Measurements from ENCODE around the gene BAHCC1.

Gene BAHCC1

DNA sequence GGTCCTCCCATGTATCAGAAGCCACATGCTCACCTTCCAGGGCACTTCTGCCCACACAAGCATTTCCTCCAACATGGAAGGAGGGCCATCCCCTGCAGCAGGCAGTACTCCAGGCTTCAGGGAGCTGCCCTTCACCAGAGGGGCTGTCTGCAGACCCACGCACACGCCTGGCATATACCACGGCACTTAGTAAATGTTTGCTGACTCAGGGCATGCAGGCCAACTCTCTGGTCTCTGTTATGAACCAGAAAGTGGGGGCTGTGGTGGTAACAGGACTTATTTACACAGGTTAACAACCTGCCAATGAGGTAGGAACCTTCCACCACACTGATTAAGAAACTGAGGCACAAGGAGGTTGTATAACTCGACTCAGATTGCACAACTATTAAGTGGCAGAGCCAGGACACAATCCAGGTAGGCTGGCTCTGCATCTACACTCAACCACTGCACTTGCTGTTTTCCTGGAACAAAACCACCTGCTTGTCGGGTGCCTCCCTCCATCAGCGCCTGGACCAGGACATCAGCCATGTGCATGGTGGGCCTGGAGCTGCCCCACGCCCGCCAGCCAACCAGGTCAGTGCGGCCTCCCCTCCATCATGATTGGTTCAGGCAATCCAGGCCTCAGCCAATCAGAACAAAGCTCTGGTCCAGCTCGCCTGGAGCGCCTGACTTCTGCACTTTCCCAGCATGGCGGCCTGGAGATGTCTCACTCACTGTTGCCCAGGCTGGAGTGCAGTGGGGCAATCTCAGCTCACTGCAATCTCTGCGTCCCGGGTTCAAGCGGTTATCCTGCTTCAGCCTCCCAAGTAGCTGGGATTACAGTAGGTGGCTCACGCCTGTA lies 98.2 kb downstream of the BAHCC1 start:
- no peak for DNase-seq (ENCODE audit: low read depth in 2 of 2)

DNA sequence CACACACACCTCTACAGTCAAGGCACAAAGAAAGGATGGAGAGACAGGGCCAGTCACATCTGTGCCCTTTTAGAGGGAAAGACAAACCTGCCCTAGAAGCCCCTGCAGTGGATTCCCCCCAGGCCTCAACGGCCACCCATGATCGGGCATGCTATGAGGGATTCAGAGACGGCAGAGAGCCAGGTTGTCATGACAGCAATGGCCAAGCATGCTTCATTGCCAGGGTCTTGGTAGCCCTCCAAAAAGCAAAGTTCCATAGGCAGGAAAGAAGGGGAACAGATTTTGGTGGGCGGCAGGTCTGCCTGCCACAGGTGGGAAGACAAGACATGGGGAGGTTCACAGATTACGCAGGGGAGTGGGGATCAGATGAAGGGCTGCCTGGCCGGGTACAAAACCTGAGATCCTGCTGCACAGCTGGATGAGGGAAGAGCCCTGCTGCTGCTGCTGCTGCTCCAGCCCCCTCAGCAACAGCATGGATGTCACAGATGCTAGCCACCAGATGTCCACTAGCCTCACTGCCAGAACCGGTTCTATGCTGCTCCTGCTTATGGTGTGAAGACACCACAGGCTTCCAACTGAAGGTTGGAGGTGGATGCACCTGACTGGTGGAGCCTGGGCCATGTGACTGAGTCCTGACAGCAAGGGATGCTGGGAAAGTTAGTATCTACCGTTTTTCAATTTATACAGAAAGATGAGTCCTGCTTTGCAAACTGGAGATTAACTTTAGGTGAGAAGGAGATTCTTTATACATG lies 99.5 kb downstream of the BAHCC1 start:
- no peak for DNase-seq (ENCODE audit: low read depth in 2 of 2)

DNA sequence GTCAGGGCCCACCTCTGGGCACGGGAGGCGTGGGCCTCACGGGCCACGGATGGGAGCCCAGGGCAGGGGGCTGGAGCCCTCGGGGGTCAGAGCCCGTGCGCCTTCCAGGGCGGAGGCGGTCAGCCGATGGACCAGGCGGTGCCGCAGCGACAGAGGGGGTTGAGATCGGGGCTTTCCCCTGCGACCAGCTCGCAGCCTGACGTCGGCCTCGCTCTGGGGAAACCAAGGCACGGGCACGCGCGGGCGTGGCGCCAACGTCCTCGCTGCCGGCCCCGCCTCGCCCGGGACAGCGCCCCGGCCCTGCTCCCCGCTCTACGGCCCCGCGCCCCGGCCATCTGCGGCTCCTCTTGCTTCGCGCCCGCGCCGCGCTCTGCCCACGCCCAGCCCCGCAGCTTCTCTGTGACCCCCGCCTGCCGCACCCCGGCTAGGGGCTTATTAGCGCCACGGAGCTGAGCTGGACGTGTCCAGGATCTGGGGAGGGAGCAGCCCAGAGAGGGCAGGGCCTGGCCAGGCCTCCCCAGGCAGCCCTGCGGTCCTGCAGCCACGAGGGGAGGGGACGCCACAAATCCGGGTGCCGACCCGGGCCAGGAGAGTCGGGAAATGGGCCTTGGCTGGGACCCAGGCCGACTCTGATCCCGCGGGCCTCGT lies 103.8 kb downstream of the BAHCC1 start:
- DNase-seq (ENCODE audit: low read depth in 2 of 2) = no peak

DNA sequence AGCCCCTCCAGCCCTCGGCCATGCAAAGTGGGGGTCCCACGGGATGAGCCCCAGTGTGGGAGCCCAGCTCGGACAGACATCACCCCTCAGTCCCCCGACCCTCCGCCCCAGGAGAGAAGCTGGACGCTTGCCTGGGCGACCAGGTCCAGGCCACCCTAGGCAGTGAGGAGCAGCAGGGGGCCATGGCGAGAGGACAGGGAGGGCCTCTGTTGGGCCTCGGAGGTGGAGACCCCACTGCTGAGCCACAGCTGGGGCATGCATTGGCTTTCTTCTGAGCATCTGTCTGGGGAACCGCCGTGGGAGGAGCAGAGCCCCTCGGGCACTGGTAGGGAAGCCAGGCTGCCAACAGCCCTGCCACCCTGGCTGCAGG lies 104.3 kb downstream of the BAHCC1 start:
- DNase-seq (ENCODE audit: low read depth in 2 of 2) = no peak

DNA sequence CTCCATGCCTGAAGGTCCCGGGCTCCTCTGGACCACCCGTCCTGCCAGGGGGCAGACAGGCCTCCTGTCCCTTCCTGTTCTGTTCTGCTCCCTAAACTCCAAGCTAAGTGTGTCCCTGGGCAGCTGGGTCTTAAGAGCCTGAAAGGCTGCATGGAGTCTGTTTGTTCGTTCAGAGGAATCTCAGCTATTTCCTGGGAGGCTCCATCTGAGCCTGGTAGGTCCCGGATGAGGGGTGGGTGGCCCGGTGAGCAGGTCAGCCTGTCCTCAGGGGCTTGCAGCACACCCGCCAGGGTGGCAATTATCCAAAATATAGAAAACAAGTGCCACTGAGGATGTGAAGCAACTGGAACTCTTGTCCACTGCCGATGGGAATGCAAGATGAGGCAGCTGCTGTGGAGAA lies 104.8 kb downstream of the BAHCC1 start:
- DNase-seq (ENCODE audit: low read depth in 2 of 2) = no peak

DNA sequence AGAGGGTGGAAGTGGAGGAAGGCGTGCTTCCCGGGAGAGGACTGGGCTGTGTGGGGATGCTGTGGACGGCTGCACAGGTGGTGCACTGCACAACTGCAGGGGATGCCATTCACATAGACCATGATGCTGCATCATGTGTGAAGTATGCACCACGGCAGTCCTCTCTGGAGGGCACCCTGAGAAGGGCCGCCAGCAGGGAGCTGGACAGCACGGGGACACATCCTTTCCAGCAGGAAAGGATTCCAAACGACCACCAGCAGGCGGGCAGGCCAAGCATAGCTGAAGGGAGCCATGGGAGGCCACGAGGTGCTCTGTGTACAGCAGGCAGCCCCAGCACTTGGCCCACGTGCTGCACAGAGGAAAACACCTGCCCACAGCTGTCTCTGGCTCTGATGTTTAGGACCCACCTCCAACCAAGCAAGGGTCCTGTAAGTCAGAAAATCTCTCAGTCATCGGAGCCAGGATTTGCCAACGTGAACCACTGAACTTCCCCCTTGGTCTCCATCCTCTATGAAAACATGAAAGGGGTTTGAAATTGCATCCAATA lies 107.3 kb downstream of the BAHCC1 start:
- no peak for DNase-seq (ENCODE audit: low read depth in 2 of 2)

DNA sequence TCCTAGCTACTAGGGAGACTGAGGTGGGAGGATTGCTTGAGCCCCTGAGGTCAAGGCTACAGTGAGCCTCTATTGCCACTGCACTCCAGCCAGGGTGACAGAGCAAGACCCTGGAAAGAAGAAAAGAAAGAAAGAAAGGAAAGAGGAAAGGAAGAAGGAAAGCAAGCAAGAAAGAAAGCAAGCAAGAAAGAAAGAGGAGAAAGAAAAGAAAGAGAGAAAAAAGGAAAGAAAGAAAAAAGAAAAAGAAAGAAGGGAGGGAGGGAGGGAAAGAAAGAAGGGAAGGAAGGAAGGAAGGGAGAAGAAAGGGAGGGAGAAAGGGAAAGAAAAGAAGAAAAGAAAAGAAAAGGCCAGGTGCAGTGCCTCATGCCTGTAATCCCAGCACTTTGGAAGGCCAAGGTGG lies 108.4 kb downstream of the BAHCC1 start:
- no peak for DNase-seq (ENCODE audit: low read depth in 2 of 2)

DNA sequence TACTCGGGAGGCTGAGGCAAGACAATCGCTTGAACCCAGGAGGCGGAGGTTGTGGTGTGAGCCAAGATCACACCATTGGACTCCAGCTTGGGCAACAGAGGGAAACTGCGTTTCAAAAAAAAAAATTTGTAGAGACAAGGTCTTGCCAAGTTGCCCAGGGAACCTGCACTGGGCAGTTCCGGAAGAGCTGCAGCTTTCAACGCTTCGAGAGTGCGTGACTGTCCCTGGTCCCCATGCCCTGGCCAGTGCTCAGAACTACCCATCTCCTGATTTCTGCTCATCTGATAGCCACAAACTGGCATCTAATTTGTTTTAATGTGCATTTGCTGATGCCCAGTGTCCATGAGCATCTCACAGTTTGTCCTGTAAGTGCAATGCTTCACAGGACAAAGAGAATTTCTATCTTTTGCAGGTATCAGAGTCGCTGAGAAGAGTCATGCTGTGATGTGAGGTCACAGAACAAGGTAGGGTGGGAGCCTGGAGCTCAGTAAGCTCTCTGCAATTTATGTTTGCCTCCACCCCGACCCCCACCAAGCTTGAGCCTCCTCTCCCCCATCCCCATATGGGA lies 113.5 kb downstream of the BAHCC1 start:
- DNase-seq (ENCODE audit: low read depth in 2 of 2) = no peak

DNA sequence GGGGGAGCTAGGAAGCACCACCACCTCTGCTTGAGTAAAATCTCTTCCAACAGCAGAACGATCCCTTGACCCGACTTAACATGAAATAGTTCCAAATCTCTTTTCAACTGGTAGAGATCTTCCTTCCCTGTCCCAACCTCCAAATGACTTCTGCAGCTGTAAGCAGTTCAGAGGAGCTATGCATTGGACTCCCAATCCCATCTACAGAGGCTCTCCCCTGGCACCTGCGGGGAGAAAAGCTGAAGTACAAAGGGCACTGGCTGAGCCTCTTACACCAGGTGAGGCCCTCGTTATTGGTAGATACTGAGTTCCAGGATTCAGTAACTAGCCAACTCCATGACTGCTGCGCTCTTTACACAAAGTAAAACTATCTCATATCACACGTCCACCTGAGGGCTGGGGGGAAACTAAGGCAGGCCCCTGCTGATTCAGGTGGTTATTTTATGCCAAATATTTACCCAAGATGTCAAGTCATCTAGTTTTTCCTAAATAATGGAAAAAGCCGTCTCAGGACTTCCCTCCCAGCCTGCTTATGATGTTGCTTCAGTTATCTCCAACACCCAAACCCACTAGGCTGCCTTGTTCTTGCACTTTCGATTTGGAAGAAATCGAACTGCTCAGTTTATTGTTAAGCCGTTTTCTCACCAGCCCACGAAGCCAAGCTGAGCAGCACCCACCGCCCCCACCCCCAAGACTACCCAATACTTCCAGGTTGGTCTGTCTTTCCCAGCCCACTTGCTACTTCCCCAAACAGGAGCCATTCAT lies 114.1 kb downstream of the BAHCC1 start:
- no peak for DNase-seq (ENCODE audit: low read depth in 2 of 2)

DNA sequence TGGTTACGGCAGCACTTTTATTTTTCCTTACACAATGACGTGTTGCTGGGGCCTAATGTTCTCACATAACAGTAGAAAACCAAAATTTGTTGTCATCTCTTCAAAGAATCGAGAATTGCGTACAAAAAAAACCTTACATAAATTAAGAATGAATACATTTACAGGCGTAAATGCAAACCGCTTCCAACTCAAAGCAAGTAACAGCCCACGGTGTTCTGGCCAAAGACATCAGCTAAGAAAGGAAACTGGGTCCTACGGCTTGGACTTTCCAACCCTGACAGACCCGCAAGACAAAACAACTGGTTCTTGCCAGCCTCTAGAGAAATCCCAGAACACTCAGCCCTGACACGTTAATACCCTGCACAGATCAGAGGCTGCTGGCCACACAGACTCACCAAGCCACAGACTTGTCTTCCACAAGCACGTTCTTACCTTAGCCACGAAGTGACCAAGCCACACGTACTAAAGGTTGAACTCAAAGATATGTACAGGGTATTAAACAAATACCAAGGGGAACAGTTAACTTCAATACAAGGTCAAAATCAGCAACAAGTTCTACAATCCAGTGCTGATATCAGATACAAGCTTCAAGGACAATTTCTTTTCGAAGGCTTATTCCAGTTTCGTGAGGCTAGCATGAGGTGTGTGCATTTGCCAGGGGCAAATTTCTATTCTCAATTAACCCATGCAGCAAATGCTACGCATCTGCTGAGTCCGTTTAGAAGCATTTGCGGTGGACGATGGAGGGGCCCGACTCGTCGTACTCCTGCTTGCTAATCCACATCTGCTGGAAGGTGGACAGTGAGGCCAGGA lies 114.9 kb downstream of the BAHCC1 start:
- no peak for DNase-seq (ENCODE audit: low read depth in 2 of 2)

DNA sequence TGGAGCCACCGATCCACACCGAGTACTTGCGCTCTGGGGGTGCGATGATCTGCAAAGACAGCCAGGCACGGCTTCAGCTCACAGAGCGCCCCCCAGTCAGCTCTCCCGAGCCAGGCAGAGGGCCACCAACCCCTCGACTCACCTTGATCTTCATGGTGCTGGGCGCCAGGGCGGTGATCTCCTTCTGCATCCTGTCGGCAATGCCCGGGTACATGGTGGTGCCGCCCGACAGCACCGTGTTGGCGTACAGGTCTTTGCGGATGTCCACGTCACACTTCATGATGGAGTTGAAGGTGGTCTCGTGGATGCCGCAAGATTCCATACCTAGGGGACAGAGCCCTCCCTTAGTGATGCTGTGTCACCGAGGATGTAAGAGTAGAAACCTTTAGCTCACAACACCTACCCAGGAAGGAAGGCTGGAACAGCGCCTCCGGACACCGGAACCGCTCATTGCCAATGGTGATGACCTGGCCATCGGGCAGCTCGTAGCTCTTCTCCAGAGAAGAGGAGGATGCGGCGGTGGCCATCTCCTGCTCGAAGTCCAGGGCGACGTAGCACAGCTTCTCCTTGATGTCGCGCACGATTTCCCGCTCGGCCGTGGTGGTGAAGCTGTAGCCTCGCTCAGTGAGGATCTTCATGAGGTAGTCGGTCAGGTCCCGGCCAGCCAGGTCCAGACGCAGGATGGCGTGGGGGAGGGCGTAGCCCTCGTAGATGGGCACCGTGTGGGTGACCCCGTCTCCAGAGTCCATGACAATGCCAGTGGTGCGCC lies 115.7 kb downstream of the BAHCC1 start:
- no peak for DNase-seq (ENCODE audit: low read depth in 2 of 2)

DNA sequence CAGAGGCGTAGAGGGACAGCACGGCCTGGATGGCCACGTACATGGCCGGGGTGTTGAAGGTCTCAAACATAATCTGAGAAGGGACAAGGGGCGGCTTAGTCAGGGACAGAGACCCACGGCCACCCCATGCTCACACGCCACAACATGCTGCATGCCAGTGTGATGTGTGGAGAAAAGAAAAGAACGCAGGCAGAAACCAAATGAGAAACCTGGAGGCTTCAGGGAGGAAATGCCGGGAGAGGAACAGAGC lies 116.2 kb downstream of the BAHCC1 start:
- no peak for DNase-seq (ENCODE audit: low read depth in 2 of 2)

DNA sequence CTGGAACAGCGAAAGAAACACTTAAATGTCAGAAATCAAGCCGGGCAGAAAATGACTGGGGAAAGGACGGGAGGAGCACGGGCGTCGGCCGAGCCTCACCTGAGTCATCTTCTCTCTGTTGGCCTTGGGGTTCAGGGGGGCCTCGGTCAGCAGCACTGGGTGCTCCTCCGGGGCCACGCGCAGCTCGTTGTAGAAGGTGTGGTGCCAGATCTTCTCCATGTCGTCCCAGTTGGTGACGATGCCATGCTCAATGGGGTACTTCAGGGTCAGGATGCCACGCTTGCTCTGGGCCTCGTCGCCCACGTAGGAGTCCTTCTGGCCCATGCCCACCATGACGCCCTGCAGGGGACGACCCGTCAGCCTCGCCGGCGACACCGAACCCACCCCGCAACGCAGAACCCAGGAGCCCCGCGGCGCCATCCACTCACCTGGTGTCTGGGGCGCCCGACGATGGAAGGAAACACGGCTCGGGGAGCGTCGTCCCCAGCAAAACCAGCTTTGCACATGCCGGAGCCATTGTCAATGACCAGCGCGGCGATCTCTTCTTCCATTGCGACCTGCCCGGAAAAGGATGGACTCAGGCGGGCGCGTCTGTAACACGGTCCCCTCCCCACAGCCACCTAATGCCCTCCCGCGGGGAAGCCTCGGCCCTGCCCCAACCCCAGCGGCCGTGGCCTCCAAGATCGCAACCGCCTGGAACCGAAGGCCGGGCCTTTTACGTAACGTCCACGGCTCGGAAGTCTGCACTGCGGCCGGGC lies 116.7 kb downstream of the BAHCC1 start:
- no peak for DNase-seq (ENCODE audit: low read depth in 2 of 2)

DNA sequence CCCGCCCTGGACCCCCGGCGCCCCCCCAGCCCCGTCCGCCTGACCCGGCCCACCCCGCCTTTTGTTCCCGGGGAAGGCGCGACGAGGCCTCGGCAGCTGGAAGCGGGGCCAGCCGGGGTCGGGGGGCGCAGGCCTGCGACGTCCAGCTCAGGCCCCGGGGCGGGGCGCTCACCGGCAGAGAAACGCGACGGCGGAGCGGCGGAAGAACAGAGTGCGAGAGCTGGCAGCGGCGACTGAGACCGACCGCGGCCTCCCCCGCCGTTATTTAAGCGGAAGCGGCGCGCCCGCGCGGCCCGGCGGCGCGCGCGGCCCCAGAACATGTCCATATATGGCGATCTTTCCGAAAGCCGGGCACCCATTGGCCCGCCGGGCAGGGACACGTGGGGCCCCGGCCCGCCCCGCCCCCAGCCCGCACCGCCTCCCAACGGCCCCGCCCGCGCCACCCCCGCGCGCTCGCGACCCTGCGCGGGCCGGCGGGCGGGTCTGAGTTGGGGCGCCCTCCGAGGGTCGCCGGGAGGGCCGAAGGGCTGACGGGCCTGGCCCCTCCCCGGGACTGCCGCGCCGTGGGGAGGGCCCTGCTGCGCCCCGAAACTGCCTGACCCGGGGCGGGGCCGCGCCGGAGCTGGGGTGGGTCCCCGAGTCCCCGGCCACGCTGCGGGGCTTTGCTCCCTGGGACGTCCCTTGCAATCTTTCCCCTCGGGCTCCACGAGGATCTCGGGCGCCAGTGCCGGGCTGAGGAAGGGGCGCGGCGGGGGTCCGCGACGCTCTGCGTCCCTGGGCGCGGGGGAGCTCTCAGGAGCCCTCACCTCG lies 117.5 kb downstream of the BAHCC1 start, which contains the start of gene ACTG1:
Gene ACTG1, minus strand, starts transcription at position 238 of the 810 bp plus-strand sequence. CDS start 445 bp downstream, outside the sequence.
- DNase-seq (ENCODE audit: low read depth in 2 of 2) = peak; percentile 89 to 90

DNA sequence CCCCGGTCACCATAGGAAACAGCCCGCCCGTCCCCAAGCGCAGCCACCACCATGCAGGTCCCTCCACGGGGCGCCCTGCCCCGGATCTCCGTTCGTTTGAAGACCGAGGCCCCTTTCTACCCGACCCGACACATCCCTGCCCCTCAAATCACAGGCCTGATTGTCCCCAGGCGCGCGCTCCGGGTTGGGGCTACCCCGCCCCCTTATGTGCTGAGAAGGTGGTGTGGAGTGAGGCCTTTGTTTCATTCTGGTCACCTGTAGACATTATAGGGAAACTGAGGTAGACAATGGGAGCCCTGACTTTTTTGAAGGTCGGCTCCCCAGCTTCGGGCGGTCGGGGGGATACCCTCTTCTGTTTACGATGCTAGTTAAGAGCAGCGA lies 118.1 kb downstream of the BAHCC1 start:
- DNase-seq (ENCODE audit: low read depth in 2 of 2) = no peak

DNA sequence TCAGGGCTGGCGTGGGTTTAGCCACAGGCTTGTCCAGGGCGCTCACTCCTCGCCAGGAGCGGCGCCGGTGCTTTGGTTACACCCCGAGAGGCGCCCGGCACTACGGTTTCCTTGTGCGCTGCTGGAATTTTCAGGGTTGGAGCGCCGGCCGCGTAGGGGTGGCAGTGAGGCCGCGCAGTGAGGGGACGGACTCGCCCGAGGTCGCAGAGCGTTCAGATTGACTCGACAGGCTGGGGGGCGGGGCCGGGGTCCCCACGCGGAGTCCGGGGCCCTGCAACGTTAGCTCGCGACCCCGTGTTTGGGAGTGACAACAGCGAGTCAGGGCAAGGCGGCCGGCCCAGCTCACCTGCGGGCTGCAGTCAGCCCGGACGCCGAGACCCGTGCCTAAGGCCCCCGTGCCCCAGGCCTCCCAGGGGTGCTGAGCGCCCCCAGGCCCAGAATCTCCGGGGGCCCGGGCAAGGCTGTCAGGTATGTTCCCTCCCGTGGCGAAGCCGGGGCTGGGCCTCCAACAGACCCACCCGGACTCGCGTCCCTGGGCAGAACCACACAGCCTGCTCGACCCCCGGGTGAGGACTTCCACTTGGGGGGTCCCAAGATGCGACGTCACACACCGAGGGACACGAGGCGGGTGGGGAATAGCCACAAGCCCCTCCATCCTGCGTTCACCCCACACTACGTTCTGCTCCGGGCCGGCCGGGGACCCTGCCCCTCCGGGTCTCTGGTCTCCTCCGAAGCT lies 118.7 kb downstream of the BAHCC1 start:
- DNase-seq (ENCODE audit: low read depth in 2 of 2) = no peak

DNA sequence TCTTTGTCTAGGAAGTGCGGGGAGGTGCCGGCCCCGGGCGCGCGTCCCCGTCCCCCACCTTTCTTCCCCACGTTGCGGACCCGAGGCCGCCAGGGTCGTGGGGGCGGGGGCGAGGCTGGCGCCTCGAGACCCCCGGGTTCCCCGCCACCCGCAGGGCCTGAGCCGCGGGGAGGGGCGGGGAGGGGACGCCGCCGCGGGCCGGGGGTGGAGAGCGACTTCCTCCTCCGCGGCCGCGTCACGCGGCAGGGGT lies 119.2 kb downstream of the BAHCC1 start:
- no peak for DNase-seq (ENCODE audit: low read depth in 2 of 2)
